HepG2 (cell line): ENCODE results near the gene TREH.
"Not testable (repeated sequence)": the region's sequence is repeated elsewhere in the genome, so short reads cannot be mapped to it uniquely, and the experiment has no call there.

Experiments
- KDM4B ChIP-seq: sonication (generic); formaldehyde crosslinking; IDR thresholded peaks from 2 replicates; pipeline ENCODE4 v1.4.0; 2020; ENCODE audit warnings: missing genetic modification reagents
- KMT2B ChIP-seq: IDR thresholded peaks from 2 replicates; pipeline ENCODE4 v1.6.1; 2016; ENCODE audit warnings: missing genetic modification reagents, missing compliant biosample characterization
- MAFK ChIP-seq, 2 experiments: IDR thresholded peaks in 1 of 2; conservative IDR thresholded peaks in 1 of 2; 2 replicates each; pipeline ENCODE4 v1.6.1; 2011; ENCODE audit warnings: improper control_type of control experiment in 2 of 2, low read length in 2 of 2
- POLR2AphosphoS5 ChIP-seq: IDR thresholded peaks from 2 replicates; pipeline ENCODE4 v1.6.1; 2012; ENCODE audit warnings: low read depth, low read length
- TMF1 ChIP-seq: sonication (generic); formaldehyde crosslinking; IDR thresholded peaks from 2 replicates; pipeline ENCODE4 v1.8.1; 2022; ENCODE audit warnings: low read depth, missing genetic modification reagents
- TF ChIP-seq, protein P1 (sequence below): sonication (generic); formaldehyde crosslinking; IDR thresholded peaks from 2 replicates; pipeline ENCODE4 v1.5.0; 2020; ENCODE audit warnings: mild to moderate bottlenecking, missing genetic modification reagents, moderate library complexity

DNA sequence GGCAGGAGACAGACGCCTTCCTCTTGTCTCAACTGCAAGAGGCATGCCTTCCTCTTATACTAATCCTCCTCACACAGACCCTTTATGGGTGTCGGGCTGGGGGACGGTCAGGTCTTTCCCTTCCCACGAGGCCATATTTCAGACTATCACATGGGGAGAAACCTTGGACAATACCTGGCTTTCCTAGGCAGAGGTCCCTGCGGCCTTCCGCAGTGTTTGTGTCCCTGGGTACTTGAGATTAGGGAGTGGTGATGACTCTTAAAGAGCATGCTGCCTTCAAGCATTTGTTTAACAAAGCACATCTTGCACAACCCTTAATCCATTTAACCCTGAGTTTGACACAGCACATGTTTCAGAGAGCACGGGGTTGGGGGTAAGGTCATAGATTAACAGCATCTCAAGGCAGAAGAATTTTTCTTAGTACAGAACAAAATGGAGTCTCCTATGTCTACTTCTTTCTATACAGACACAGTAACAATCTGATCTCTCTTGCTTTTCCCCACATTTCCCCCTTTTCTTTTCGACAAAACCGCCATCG is 42.1 kb upstream of the TREH start:
- not testable (repeated sequence) for TF ChIP-seq KMT2B (CRISPR knock-in tag); POLR2AphosphoS5; MAFK (conservative IDR thresholded peaks at IDR 0.05 in 1 of 2, IDR thresholded peaks at IDR 0.05 in 1 of 2; ENCODE audit: low read length in 2 of 2); TMF1; KDM4B (CRISPR knock-in tag)
- TF ChIP-seq, protein P1, sequence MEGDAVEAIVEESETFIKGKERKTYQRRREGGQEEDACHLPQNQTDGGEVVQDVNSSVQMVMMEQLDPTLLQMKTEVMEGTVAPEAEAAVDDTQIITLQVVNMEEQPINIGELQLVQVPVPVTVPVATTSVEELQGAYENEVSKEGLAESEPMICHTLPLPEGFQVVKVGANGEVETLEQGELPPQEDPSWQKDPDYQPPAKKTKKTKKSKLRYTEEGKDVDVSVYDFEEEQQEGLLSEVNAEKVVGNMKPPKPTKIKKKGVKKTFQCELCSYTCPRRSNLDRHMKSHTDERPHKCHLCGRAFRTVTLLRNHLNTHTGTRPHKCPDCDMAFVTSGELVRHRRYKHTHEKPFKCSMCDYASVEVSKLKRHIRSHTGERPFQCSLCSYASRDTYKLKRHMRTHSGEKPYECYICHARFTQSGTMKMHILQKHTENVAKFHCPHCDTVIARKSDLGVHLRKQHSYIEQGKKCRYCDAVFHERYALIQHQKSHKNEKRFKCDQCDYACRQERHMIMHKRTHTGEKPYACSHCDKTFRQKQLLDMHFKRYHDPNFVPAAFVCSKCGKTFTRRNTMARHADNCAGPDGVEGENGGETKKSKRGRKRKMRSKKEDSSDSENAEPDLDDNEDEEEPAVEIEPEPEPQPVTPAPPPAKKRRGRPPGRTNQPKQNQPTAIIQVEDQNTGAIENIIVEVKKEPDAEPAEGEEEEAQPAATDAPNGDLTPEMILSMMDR (CRISPR knock-in tag): not testable (repeated sequence)
